GM21515 (cell line): ENCODE measurements around the gene BANF1.
"Not testable (repeated sequence)": the region's sequence is repeated elsewhere in the genome, so short reads cannot be mapped to it uniquely, and the experiment has no call there.

Experiments used
- ATAC-seq: cut with Tn5 transposase; IDR thresholded peaks from one replicate; pipeline ENCODE4 v1.9.1; 2021; ENCODE audit not compliant: unreplicated experiment

The BANF1 gene

DNA sequence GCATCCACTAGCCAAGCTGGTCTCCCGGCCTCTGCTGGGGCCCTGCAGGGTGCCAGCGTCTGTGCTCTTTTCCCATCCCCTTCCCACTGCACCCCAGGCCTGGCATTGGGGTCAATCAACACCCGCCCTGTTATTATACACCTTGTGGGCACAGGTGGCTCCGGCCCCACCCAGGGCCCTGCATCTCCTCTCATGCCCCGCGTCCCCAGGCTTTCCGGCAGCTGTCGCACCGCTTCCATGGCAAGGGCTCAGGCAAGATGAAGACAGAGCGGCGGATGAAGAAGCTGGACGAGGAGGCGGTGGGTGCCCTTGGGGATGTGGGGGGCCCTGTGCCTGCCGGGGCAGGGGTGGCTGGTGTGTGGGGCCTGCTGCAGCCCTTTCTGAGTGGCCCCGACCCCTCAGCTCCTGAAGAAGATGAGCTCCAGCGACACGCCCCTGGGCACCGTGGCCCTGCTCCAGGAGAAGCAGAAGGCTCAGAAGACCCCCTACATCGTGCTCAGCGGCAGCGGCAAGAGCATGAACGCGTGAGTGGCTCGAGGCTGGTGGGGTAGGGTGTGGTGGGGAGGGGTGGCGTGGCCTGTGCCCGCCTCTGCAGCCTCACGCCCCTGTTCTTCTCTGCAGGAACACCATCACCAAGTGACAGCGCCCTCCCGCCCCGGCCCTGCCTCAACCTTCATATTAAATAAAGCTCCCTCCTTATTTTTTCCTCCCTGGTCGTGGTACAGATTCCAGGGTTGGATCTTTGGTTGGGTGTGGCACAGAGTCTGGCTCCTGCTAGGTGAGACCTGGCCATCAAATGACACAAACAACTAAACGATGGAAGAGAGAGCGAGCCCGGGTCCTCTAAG is 23.7 kb upstream of the BANF1 start:
- no peak for ATAC-seq

DNA sequence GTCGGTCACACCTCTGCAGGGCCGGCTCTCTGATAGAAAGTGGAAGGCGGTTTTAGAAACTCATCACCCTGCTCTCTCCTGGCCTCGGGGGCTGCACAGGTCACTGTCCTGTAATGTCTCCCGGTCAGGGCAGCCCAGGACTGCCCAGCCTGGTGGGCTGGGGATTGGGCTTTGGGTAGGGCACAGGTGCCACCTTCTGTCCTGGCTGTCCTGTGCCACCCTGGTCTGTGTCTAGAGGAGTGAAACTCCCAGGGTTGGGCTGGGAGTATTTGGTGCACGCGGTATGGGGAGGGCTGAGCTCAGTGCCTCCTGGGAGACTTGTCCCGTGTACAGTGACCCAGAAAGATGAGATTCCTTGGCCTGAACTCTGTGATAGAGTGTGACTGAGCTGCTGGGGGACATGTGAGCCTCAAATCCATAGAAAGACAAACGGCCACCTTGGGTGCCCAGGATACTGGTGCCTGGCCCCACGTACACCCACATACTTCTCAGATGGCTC is 23.0 kb upstream of the BANF1 start:
- no peak for ATAC-seq

DNA sequence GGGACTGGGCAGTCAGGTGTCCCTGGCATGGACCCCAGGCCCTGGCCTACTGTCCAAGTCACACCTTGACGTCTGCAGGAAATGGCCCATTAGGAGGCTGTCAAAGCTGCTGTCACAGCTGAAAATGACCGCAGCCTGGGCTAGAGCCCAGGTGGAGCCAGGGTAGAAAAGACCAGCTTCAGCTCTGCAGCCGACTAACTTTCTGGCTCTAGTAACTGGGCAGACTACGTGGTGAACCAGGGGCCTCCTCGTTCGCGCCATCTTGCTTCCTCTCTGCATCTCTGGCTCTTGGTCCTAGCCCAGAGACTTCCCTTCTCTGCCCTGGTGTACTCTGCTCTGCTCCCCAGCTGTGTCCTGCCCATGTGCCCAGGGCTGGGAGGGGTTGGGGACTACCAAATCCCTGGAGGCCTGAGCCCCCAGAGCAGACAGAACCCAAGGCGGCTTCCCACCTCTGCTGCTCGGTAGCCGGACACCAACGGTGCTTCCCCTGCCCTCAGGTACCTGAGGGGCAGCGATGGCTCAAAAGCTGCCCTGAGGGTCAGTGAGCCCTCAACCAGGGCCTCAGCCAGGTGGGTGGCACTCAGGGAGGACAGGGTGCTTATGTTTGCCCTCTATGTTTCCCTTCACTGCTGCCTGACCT is 21.1 kb upstream of the BANF1 start:
- no peak for ATAC-seq

DNA sequence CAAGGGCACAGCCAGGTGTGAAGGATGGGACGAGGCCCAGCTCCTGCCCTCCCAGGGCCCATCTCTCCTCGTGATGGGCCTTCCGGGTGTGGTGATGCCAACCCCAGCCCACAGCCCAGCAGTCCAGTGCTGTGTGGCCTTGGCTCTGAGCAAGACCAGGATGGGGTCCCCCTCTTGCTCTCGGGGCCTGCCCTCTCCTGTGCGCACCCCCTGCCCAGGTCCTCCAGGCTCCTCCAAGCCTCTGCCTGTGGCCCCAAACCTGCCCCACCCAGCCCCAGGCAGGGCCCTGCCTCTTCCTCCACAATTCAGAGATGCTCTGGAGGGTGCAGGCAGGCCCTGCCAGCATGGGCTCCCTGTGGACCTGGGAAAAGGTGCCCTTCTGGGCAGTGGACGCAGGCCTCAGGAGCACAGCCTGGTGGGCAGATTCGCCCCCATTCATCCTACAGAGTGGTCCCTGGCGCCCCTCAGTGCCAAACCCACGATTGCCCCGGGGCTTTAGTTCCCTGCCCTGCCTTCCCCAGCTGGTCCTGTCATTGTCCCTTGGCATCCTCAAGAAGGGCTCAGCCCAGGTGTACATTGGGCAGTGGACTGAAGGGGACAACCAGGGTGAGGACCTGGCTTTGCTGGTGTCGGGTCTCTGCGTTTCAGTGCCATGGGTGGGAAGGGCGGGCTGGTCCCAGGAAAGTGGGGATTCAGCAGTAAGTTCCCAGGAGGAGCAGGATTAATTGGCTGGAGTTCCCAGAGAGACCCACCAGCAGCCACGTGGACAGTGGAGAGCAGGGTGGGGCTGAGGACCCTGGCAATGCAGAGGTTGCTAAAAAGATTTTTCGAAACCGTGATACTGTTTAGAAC is 20.1 kb upstream of the BANF1 start:
- no peak for ATAC-seq

DNA sequence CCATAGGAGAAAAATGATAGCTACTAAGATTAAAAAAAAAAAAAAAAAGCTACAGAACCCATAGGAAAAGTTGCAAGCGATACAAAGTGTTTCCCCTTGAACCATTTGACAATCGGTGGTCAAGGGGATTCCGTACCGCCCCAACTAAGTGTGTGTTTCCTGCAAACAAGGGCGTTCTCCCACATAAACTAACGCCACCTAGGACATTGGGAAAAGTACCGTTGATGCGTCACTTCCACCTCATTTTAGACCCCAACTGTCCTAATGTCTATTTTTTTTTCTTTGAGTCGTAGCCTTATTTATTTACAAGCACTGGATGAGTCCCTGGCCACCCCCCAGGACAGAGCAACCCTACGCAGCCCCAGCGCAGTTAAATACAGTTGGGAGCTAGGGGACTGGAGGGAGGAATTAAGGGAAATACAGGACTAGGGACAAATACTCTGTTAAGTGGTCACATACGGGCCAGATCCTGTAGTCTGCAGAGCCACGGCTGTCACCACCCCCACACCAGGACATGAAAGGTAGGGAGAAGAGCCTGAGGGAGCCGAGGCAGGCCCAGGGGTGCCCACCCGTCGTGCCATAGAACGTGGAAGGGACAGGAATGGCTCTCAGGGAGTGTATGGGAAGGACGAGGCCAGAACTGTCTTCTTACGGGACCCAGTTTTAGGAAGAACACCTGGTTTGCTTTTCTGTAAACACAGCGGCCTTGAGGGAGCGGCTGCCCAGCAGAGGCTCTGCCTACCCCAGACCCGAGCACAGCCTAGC is 19.3 kb upstream of the BANF1 start:
- ATAC-seq: no peak

DNA sequence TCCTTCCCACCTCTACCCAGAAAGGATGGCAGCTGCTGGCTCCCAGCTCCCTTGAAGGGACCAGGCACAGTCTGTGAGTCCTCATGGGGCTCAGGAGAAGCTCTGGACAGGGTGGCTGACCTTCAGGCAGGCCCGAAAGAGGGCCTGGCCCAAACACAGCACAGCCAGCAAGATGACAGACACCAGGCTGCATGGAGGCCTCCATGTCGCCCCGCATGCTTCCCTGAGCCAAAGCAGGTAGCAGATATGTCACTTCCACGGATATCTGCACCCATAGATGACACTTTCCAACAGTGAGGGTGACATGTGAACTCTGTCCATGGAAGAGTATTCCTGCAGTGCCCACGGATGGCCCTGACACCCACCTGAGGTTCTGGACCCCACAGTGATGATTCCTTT is 18.7 kb upstream of the BANF1 start:
- ATAC-seq: no peak

DNA sequence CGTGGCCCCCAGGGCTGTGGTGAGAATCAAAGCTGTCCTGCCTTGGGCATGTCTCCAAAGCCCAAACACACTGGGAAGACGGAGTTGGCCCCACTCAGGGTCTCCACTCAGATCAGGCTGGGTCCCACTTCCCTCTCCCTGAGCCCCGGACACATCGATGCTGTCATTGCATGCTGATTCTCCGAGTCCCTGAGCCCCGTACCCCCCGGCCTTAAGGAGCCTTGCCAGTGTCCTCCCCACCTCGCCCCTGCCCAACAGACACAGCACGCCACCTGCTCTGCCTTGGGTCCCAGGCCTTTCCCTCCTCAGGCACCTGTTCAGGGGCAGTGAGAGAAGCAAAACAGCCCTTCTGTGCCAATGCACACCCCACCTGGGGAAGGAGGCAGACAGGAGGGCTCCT is 15.0 kb upstream of the BANF1 start:
- no peak for ATAC-seq

DNA sequence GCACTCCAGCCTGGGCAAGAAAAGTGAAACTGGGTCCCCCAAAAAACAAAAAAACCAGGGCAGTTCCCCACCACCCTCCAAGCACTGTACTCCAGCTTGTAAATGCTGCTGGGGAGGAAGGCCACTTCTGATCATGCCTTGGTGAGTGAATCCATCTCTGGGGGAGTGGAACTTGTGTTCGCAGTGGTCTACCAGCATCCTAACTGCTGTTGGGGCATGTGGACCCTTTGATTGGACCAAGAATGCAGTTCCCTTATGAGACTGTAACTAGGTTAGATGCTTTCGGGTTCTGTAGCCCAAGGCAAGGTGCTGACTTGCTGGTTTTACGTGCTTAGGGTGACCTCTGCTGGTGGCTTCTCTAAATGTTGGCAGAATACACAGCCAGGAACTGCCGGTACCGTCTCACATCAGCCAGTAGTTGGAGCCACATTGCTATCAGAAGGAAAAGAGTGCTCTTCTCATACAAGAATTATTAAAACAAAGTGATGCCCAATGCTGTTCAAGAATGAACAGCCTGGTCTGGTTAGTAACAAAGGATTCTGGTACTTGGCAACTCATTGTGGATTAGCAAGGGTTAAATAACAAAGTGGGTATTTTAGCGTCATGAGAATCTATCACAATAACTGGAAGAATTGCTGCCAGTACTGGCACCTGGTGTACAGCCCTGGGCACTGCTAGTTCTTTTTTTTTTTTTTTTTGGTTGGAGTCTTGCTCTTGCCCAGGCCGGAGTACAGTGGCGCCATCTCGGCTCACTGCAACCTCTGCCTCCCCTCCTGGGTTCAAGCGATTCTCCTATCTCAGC is 13.3 kb upstream of the BANF1 start:
- peak; percentile 97 for ATAC-seq

DNA sequence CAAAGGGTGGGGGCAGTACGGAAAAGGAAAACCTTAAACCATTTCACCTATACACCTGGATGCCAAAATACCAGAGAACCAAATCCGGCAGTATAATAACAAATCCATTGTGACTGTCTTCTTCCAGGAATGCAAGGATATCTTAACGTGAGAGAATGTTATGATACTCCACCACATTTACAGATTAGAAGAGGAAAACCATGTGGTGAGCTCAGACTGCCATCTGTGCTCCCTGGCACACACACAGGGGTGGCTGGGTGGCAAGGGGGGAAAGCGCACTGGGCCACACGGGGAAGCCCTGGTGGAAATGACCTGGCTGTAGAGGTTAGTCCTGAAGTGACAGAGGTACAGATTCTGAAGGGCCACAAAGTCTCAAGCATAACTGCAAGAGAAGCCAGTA is 10.2 kb upstream of the BANF1 start:
- ATAC-seq: no peak

DNA sequence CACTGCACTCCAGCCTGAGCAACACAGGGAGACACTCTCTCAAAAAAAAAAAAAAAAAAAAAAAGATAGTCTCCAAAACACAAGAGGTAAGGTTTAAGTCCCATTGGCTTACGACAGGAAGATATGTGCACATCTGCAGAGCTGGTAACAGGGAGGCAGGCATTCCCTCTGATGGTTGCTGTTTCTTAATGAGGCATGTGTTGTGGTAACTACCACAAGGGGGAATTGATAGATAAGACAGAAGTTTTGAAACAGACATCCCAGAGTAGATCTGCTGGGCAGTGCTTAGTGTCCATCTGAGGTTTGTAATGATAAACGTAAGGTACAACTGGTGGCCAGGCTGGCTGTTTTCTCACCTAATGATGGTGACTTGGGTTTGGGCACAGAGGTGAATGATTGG is 5.0 kb upstream of the BANF1 start:
- ATAC-seq: no peak

DNA sequence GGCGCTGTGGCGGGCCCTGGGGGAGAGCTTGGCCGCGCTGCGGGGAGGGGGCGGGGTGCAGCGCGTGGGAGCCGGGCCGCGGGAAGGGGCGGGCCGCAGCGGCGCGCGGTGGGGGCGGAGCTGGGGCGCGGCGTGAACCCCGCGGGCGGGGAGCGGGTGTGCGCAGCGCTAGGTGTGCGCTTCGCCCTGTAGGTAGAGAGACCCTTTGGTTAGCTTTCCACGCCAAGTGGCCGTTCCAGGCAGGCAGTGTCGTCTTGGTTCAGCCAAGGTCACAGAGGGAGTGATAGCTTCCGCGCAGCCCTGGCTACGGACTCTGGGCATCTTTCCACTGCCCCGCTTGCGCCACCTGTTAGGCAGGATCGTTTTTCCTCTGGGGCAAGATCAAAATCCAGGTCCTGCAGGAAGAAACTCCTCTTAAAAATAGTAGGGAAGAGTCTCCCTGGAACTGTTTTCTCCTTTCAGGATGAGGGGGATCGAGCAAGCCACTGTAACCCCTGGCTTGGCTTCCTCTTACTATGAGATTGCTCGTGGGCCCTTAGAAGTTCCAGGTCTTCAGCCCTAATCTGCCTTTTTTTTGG is 434 bp downstream of the BANF1 start:
- peak; percentile 27 for ATAC-seq

DNA sequence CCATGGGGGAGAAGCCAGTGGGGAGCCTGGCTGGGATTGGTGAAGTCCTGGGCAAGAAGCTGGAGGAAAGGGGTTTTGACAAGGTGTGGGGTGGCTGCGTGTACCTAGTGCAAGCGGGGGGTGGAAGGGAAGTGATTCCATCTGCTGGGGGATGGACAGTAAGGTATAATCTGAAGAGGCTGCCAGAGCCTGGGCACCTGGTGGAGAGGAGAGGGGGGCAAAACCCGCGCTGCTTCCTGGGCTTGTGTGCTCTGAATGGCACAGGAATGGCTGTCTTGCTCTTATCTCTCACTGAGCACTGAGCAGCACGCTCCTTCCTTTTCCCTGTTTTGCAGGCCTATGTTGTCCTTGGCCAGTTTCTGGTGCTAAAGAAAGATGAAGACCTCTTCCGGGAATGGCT is 988 bp downstream of the BANF1 start:
- no peak for ATAC-seq

DNA sequence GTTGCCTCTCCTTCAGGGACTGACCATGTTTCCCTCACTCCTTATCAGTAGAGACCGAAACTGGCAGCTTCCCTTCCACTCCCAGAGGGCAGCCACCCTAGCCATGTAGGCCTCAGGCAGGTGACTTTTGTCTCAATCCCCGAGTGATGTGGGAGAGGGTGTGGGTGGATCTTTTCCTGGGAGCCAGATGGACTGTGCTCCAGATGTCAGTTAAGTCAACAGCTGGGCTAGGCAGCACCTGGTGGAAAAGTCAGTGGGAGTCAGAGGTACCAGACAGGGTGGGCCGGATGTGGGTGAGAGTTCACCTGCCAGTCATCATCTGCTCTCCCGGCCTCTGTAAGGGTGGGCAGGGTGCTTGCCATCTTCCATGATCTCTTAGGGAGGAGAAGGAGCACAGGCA is 1.9 kb downstream of the BANF1 start:
- ATAC-seq: no peak

DNA sequence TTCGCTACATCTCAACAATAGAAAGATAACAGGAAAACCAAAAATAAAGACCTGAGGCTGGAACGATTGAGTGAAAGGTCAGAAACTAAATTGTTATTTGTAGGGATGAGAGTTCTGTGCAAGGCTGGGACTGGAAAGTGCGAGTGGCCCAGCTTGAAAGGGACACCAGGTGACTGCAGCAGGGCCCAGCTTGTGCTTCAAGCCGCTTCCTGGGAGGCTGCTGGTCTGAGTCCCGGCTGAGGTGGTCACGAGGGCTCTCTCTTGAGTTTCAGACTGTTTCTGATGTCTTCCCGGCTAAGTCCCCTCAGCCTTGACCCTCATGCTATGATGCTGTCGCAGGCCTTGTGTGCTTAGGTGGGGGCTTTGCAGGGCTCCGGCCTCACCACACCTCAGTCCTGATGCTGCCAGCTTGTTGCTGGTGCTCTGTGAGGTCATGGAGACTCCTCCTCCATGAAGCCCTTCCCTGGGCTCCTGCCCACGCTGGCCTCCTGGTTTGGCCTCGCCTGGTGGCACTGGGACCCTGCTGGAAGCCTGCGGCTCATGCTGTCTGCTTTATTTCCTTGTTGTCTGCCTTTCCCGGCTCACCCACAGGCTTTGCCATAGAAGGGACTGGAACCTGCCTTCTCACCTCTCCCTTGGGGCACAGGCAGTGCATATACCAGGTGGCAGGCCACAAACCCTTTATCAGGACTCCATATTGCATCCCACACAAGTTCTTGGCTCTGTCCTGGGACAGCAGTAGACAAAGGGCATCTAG is 4.0 kb downstream of the BANF1 start:
- no peak for ATAC-seq

DNA sequence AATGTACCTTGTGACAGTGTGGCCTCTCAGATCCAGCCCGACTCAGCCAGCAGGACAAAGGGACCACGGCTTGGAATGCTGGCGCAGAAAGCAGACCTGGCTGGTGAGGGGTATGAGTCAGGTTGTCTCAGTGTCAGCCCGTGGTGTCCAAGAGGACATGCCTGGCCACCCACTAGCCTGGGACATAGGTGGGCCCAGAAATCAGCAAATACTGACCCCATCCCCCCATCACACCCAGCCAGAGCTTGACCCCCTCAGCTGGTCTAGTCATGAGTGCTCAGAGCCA is 4.5 kb downstream of the BANF1 start:
- ATAC-seq: no peak

DNA sequence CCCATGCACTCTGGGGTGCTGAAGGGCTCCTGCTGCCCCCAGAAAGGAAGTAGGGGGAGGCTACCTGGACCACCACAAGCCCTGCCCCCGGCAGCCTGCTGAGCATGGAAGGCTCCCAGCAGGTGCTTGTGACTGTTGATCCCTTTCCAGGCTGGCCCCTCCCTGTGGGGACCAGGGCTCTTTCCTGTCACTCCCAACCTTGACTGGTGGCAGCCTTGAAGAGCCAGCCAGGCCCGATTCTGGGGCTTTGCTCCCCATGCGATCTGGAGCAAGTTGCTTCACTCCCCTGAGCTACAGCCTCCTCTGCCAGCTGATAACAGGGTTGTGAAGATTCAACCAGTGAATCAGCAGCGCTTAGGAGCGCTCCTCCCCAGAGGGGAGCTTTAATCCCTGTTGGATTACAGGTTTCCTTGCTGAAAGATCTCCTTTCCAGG is 4.9 kb downstream of the BANF1 start:
- ATAC-seq: no peak

DNA sequence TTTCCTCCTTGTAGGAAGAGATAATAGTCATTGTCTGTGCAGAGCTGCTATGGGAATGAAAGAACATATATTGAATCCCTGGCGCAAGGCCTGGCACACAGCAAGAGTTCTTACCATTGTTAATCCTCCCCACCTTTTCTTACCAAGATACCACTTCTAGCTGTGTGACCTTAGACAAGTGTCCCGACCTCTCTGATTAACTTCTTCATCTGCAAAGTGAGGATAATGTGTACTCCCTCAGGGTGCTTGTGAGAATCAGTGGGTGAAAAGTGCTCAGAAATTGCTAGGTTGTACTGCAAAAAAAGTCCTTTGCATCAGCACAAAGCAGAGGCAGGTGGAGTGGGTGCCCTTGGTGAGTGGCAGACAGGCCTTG is 5.8 kb downstream of the BANF1 start:
- ATAC-seq: no peak

DNA sequence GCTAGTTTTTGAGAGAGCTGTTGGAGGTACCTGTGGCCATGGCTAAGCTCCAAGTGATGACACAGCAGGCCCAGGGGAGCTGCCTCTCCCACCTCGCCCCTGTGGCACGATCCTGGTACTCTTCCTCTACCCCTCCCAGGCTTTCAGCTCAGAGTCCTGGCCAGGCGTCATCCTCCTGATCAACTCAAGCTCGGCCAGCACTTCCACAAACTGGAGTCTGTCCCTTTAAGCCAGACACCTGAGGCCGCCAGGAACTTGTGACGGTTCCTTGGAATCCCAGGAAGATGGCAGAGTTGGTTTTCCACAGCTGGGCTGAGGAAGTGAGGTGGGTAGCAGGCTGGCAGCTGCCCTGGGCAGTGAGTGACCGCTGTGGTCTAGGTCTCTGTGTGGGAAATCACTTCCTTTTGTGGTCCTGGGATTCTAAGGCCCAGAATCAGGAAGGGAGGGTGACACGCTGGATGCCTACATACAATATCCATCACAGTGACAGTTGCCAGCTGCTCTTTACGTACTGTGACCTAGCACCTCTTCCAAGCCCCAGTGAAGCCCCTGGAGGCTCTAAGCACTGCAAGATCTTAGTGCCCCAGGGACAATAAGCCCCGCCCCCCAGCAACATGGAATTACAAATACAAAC is 6.3 kb downstream of the BANF1 start:
- no peak for ATAC-seq

DNA sequence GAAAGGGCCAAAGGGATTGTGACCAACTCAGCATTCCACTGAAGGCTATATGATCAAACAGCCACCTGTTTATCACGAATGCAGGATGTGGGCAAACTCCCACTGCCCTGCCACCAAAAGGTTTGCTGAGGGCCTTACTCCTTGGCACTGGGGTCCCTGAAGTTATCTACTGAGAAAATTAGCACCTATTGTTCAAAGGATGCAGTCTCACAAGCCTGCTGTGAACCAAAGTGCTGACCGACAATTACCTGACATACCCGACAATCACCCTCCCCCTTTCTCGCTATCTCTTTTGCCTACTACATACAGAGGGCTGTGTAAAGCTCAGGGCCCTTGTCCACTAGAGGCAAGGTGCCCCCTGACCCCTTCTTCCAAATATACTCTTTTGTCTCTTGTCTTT is 7.7 kb downstream of the BANF1 start:
- not testable (repeated sequence) for ATAC-seq
